ENCODE measurements around the gene SLC35A1. TPM values are rescaled to one million over a fixed set of nuclear protein-coding genes. Genes with fewer than 3 reads are reported as not detected.

Gene SLC35A1
- total RNA-seq (2021) (6.4 to 10.5 TPM (median 9.3 TPM) in 3 replicates), Bru-seq, nascent RNA (percentile 60 among the genes with signal in this experiment)
- long read RNA-seq, experiment 1, transcript SLC35A1-201 (8 exons, 1,851 nt): major isoform, 22 of 30 reads
- long read RNA-seq, experiment 1, partial matches to known transcripts: 3 of 30 reads
- long read RNA-seq, experiment 1, other reads (novel, unspliced or antisense): 5 of 30 reads
- long read RNA-seq, experiment 2, partial matches to known transcripts: 8 of 17 reads
- long read RNA-seq, experiment 2, other reads (novel, unspliced or antisense): 5 of 17 reads
- long read RNA-seq, experiment 3, transcript SLC35A1-201 (8 exons, 1,851 nt): major isoform, 21 of 25 reads
- long read RNA-seq, experiment 3, partial matches to known transcripts: 0 of 25 reads
- long read RNA-seq, experiment 3, other reads (novel, unspliced or antisense): 4 of 25 reads

DNA sequence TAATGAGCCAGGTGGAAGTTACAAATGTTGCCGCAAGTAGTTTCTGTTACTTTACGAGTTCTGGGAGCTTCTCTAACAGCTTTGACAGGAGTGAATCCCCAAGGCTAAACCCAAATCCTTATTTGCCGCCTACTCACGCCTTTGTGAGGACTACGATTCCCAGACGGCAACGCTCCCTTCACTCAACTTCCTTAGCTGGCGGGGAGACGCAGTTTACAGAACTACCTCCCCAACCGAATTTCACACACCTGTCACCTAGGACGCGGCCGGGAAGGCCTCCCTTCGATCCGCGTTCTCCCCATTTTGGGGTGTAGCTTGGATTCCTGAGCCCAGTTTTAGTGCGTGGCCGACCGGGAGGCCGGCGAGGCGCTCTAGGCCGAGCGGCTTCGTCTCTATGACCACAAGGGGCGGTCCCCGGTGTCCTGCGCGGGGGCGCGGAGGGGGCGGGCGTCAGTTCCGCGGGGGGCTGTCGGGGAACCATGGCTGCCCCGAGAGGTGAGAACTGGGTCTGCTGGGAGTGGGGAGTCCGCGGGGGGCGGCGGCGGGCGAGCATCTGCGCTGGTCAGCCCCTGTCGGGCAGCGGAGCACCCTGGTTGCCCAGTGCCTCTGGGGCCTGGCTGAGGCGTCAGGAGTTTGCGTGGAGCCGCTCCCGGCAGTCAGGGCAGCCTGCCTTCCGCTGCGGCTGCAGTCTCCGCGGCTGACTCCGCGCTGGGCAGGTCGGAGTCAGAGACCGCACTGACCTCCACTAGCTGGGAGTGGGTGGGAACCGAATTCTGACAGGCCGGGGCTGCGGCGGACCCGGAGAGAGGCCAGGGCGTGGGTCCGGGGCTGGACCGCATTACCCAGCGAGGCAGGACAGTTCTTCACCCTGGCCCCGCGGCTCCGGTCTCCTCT lies at the start of gene SLC35A1:
Gene SLC35A1, plus strand, starts transcription at position 450 of the 894 bp plus-strand sequence. Its CDS starts 30 bp downstream, at position 480.
- no peaks in the 10 kb centered on the region for H3K27me3 Mint-ChIP-seq (ENCODE audit: low read depth)
- no peaks in the 10 kb centered on the region for H3K9me3 Mint-ChIP-seq
- peak within 1 kb of the TSS; percentile 98 for H3K4me3 Mint-ChIP-seq
- POLR2A ChIA-PET: interaction anchor here (0.6 kb wide), 1 partner anchor 104 kb away, joined by 4 read pairs; no protein-coding TSS in a partner anchor
- peak within 1 kb of the TSS; percentile 97; the same call in 1 of the 2 replicates for H3K27ac Mint-ChIP-seq
- TF ChIP-seq ESRRA (CRISPR knock-in tag; IDR thresholded peaks at IDR 0.05; ENCODE audit: borderline replicate concordance) (0 out of 2 replicates have a peak, but pooled peaks have one; percentile 53), JAZF1 (CRISPR knock-in tag; IDR thresholded peaks at IDR 0.05) (no peak), FOXP1 (CRISPR knock-in tag; IDR thresholded peaks at IDR 0.05; ENCODE audit: borderline replicate concordance) (peak; percentile 52; the same call in 1 of the 2 replicates), ARID4B (CRISPR knock-in tag; IDR thresholded peaks at IDR 0.05; ENCODE audit: borderline replicate concordance) (0 out of 2 replicates have a peak, but pooled peaks have one; percentile 69), ELF4 (CRISPR knock-in tag; IDR thresholded peaks at IDR 0.05; ENCODE audit: low read depth) (no peak), SP1 (CRISPR knock-in tag; conservative IDR thresholded peaks at IDR 0.05) (peak; percentile 92), SMAD3 (CRISPR knock-in tag; IDR thresholded peaks at IDR 0.05; ENCODE audit: borderline replicate concordance) (0 out of 2 replicates have a peak, but pooled peaks have one; percentile 44), ZNF423 (CRISPR knock-in tag; IDR thresholded peaks at IDR 0.05) (no peak), CREM (CRISPR knock-in tag; IDR thresholded peaks at IDR 0.05) (peak; percentile 53; the same call in 1 of the 2 replicates), MAX (CRISPR knock-in tag; IDR thresholded peaks at IDR 0.05) (0 out of 2 replicates have a peak, but pooled peaks have one; percentile 40), GABPB1 (CRISPR knock-in tag; IDR thresholded peaks at IDR 0.05) (peak; percentile 55; the same call in 1 of the 2 replicates), SOX15 (CRISPR knock-in tag; IDR thresholded peaks at IDR 0.05) (no peak), ZMAT4 (CRISPR knock-in tag; IDR thresholded peaks at IDR 0.05) (no peak)
- TF ChIP-seq, protein P1, sequence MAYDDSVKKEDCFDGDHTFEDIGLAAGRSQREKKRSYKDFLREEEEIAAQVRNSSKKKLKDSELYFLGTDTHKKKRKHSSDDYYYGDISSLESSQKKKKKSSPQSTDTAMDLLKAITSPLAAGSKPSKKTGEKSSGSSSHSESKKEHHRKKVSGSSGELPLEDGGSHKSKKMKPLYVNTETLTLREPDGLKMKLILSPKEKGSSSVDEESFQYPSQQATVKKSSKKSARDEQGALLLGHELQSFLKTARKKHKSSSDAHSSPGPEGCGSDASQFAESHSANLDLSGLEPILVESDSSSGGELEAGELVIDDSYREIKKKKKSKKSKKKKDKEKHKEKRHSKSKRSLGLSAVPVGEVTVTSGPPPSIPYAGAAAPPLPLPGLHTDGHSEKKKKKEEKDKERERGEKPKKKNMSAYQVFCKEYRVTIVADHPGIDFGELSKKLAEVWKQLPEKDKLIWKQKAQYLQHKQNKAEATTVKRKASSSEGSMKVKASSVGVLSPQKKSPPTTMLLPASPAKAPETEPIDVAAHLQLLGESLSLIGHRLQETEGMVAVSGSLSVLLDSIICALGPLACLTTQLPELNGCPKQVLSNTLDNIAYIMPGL (CRISPR knock-in tag; IDR thresholded peaks at IDR 0.05): peak; percentile 84; the same call in 1 of the 2 replicates
- TF ChIP-seq, protein P2, sequence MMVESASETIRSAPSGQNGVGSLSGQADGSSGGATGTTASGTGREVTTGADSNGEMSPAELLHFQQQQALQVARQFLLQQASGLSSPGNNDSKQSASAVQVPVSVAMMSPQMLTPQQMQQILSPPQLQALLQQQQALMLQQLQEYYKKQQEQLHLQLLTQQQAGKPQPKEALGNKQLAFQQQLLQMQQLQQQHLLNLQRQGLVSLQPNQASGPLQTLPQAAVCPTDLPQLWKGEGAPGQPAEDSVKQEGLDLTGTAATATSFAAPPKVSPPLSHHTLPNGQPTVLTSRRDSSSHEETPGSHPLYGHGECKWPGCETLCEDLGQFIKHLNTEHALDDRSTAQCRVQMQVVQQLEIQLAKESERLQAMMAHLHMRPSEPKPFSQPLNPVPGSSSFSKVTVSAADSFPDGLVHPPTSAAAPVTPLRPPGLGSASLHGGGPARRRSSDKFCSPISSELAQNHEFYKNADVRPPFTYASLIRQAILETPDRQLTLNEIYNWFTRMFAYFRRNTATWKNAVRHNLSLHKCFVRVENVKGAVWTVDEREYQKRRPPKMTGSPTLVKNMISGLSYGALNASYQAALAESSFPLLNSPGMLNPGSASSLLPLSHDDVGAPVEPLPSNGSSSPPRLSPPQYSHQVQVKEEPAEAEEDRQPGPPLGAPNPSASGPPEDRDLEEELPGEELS (CRISPR knock-in tag; IDR thresholded peaks at IDR 0.05): 0 out of 2 replicates have a peak, but pooled peaks have one; percentile 25
- TF ChIP-seq, protein P3, sequence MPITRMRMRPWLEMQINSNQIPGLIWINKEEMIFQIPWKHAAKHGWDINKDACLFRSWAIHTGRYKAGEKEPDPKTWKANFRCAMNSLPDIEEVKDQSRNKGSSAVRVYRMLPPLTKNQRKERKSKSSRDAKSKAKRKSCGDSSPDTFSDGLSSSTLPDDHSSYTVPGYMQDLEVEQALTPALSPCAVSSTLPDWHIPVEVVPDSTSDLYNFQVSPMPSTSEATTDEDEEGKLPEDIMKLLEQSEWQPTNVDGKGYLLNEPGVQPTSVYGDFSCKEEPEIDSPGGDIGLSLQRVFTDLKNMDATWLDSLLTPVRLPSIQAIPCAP (CRISPR knock-in tag; IDR thresholded peaks at IDR 0.05): no peak
- TF ChIP-seq, protein P4, sequence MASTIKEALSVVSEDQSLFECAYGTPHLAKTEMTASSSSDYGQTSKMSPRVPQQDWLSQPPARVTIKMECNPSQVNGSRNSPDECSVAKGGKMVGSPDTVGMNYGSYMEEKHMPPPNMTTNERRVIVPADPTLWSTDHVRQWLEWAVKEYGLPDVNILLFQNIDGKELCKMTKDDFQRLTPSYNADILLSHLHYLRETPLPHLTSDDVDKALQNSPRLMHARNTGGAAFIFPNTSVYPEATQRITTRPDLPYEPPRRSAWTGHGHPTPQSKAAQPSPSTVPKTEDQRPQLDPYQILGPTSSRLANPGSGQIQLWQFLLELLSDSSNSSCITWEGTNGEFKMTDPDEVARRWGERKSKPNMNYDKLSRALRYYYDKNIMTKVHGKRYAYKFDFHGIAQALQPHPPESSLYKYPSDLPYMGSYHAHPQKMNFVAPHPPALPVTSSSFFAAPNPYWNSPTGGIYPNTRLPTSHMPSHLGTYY (CRISPR knock-in tag; IDR thresholded peaks at IDR 0.05): no peak
- peaks cover 7% of the 10 kb centered on the region for H3K4me1 Mint-ChIP-seq
- CTCF ChIA-PET: interaction anchor here (1.3 kb wide), 1 partner anchor 80 kb away, joined by 4 read pairs; no protein-coding TSS in a partner anchor
- DNase-seq (ENCODE audit: low spot score): peak; percentile 79
- no peaks in the 10 kb centered on the region for H3K36me3 Mint-ChIP-seq
- ATAC-seq: peak; percentile 84

Measured in WTC11 (cell line).